Parathyroid adenoma (tissue), 2 donors: Measurements from ENCODE around the gene ASTN2.

Source experiments
- H2AFZ ChIP-seq: fragments of 300-600 bp; sonication (generic); one replicate; pipeline ENCODE4 v1.7.0; 2017; ENCODE audit warnings: antibody characterized with exemption, mild to moderate bottlenecking
- H3K27ac ChIP-seq: fragments of 300-600 bp; sonication (generic); one replicate; pipeline ENCODE4 v1.7.0; 2017
- H3K27me3 ChIP-seq: fragments of 300-600 bp; sonication (generic); one replicate; pipeline ENCODE4 v1.7.0; 2017; ENCODE audit warnings: low read length; ENCODE audit not compliant: control insufficient read depth, insufficient read depth
- H3K36me3 ChIP-seq: fragments of 300-600 bp; sonication (generic); one replicate; pipeline ENCODE4 v1.7.0; 2017; ENCODE audit warnings: low read length; ENCODE audit not compliant: control insufficient read depth, insufficient read depth
- H3K4me1 ChIP-seq: fragments of 300-600 bp; sonication (generic); one replicate; pipeline ENCODE4 v1.7.0; 2017; ENCODE audit warnings: control low read depth
- H3K4me2 ChIP-seq: fragments of 300-600 bp; sonication (generic); one replicate; pipeline ENCODE4 v1.7.0; 2017; ENCODE audit warnings: low read length
- H3K4me3 ChIP-seq: fragments of 300-600 bp; sonication (generic); one replicate; pipeline ENCODE4 v1.7.0; 2017; ENCODE audit warnings: low read depth, low read length
- H3K79me2 ChIP-seq: fragments of 300-600 bp; sonication (generic); one replicate; pipeline ENCODE4 v1.7.0; 2017; ENCODE audit warnings: control low read depth
- H3K9ac ChIP-seq: fragments of 300-600 bp; sonication (generic); one replicate; pipeline ENCODE4 v1.7.0; 2017; ENCODE audit warnings: mild to moderate bottlenecking
- H3K9me3 ChIP-seq: fragments of 300-600 bp; sonication (generic); one replicate; pipeline ENCODE4 v1.7.0; 2017; ENCODE audit warnings: low read length; ENCODE audit not compliant: control insufficient read depth
- CTCF ChIP-seq: fragments of 300-600 bp; sonication (generic); IDR thresholded peaks from one replicate; pipeline ENCODE4 v1.7.0; 2017; ENCODE audit warnings: antibody characterized with exemption, mild to moderate bottlenecking
- donor health status: primary hyperparathyroidism.

ASTN2 gene

GRCh38 chr9:117189121-117189520 lies 225.7 kb downstream of the ASTN2 start:
- Histone ChIP-seq H3K36me3 (no peaks in the 10 kb centered on the region), H3K27ac (no peak overlapping the region), H3K27me3 (no peaks in the 10 kb centered on the region), H3K79me2 (no peaks in the 10 kb centered on the region), H3K4me2 (no peak overlapping the region), H2AFZ (no peak overlapping the region), H3K9ac (no peak overlapping the region), H3K4me1 (no peaks in the 10 kb centered on the region), H3K4me3 (no peak overlapping the region), H3K9me3 (no peaks in the 10 kb centered on the region)
- TF ChIP-seq CTCF: no peak

- no peaks in the 10 kb centered on the region for H3K79me2 ChIP-seq
- no peak overlapping the region for H3K27ac ChIP-seq
- H3K27me3 ChIP-seq: no peaks in the 10 kb centered on the region
- H3K36me3 ChIP-seq: no peaks in the 10 kb centered on the region
- no peak for TF ChIP-seq CTCF
- H3K4me3 ChIP-seq: no peak overlapping the region
- H3K9me3 ChIP-seq: no peaks in the 10 kb centered on the region
- no peak overlapping the region for H2AFZ ChIP-seq
- no peaks in the 10 kb centered on the region for H3K4me1 ChIP-seq
- H3K9ac ChIP-seq: no peak overlapping the region
- H3K4me2 ChIP-seq: no peak overlapping the region
These were observed 226.5 kb downstream of the ASTN2 start for GRCh38 chr9:117188394-117188793.

- Histone ChIP-seq H3K4me3 (no peak overlapping the region), H3K27ac (no peak overlapping the region), H3K9ac (no peak overlapping the region), H3K27me3 (no peaks in the 10 kb centered on the region), H3K4me1 (no peaks in the 10 kb centered on the region), H3K36me3 (no peaks in the 10 kb centered on the region), H2AFZ (no peak overlapping the region), H3K9me3 (no peaks in the 10 kb centered on the region), H3K79me2 (no peaks in the 10 kb centered on the region), H3K4me2 (no peak overlapping the region)
- no peak for TF ChIP-seq CTCF
These were observed 227.4 kb downstream of the ASTN2 start for GRCh38 chr9:117187498-117187897.

- Histone ChIP-seq H3K27ac (no peak overlapping the region), H3K36me3 (no peaks in the 10 kb centered on the region), H3K9me3 (no peaks in the 10 kb centered on the region), H3K4me3 (no peak overlapping the region), H2AFZ (no peak overlapping the region), H3K4me1 (no peaks in the 10 kb centered on the region), H3K4me2 (no peak overlapping the region), H3K9ac (no peak overlapping the region), H3K79me2 (no peaks in the 10 kb centered on the region), H3K27me3 (no peaks in the 10 kb centered on the region)
- no peak for TF ChIP-seq CTCF
These were observed 230.7 kb downstream of the ASTN2 start for GRCh38 chr9:117184173-117184572.

GRCh38 chr9:117182046-117182445 lies 232.8 kb downstream of the ASTN2 start:
- no peaks in the 10 kb centered on the region for H3K9me3 ChIP-seq
- no peaks in the 10 kb centered on the region for H3K79me2 ChIP-seq
- H3K27me3 ChIP-seq: no peaks in the 10 kb centered on the region
- no peak overlapping the region for H3K4me2 ChIP-seq
- no peak overlapping the region for H3K9ac ChIP-seq
- no peak overlapping the region for H3K4me3 ChIP-seq
- no peak for TF ChIP-seq CTCF
- H3K4me1 ChIP-seq: no peaks in the 10 kb centered on the region
- no peak overlapping the region for H2AFZ ChIP-seq
- no peak overlapping the region for H3K27ac ChIP-seq
- no peaks in the 10 kb centered on the region for H3K36me3 ChIP-seq
